Kidney (tissue), 14 donors: ENCODE data around the gene PLB1. TPM values are rescaled to one million over a fixed set of nuclear protein-coding genes. Genes with fewer than 3 reads are reported as not detected.

Source experiments
- DNase-seq, 5 donors: peaks; one replicate each; pipeline ENCODE4 v3.0.0-alpha.2; 2013 to 2020
- FAIRE-seq: peaks from 2 replicates; lab custom pipeline; 2012; peaks lifted over from hg19 to GRCh38; lab: Jason Lieb, UNC
- H3K27ac ChIP-seq, 2 donors: one replicate each; pipeline ENCODE4 v1.7.0; 2013; ENCODE audit warnings: low read depth in 2 of 2, low read length in 2 of 2, inconsistent platforms in 1 of 2
- H3K27me3 ChIP-seq: one replicate; pipeline ENCODE4 v1.7.1; 2013; ENCODE audit warnings: low read length, inconsistent platforms; ENCODE audit not compliant: control insufficient read depth, insufficient read depth
- H3K36me3 ChIP-seq, 3 donors: one replicate each; pipeline versions ENCODE4 v1.7.0 to v1.7.1; 2013; ENCODE audit warnings: low read length in 3 of 3, control low read depth in 1 of 3, inconsistent platforms in 1 of 3; ENCODE audit not compliant: insufficient read depth in 3 of 3, control insufficient read depth in 2 of 3
- H3K4me1 ChIP-seq, 3 donors: one replicate each; pipeline versions ENCODE4 v1.7.0 to v1.7.1; 2013; ENCODE audit warnings: low read length in 3 of 3, inconsistent platforms in 1 of 3, low read depth in 1 of 3; ENCODE audit not compliant: control insufficient read depth in 2 of 3, insufficient read depth in 2 of 3
- H3K4me3 ChIP-seq, 3 donors: one replicate each; pipeline versions ENCODE4 v1.7.0 to v1.8.1; 2013; ENCODE audit warnings: low read length in 3 of 3, control low read depth in 1 of 3, inconsistent platforms in 1 of 3
- H3K9ac ChIP-seq, 3 donors: one replicate each; pipeline versions ENCODE4 v1.7.0 to v1.7.1; 2013; ENCODE audit warnings: low read length in 3 of 3, control low read depth in 1 of 3, inconsistent platforms in 1 of 3
- H3K9me3 ChIP-seq, 3 donors: one replicate each; pipeline versions ENCODE4 v1.7.0 to v1.7.1; 2013; ENCODE audit warnings: low read length in 3 of 3, control low read depth in 1 of 3, inconsistent platforms in 1 of 3; ENCODE audit not compliant: control insufficient read depth in 2 of 3, insufficient read depth in 1 of 3
- CTCF ChIP-seq: IDR thresholded peaks from 3 replicates; pipeline ENCODE4 v1.5.1; 2012; ENCODE audit warnings: mild to moderate bottlenecking, moderate library complexity, borderline replicate concordance; ENCODE audit not compliant: insufficient read depth; ENCODE audit errors: extremely low read depth
- intact Hi-C: fragments of 100-400 bp; cut with DNase I; formaldehyde crosslinking; loops from one replicate; pipeline ENCODE4 v1.11.1; 2022
- polyA plus RNA-seq: library from polyadenylated mRNA; stranded (reverse); fragments of 350-450 nt; fragmentation: Illumina TruSeq; extraction: RNeasy Lipid Tissue Mini Kit (QIAGEN cat#74804); gene quantifications from one replicate; pipeline ENCODE4 v1.2.3, GENCODE V29; 2014; ENCODE audit warnings: low read depth, low replicate concordance; ENCODE audit not compliant: insufficient read depth
- total RNA-seq: library from RNA; stranded (reverse); fragmentation: NEBNext Ultra II Directional; extraction: Animal tissue kit (Norgen Biotek cat#: 25700); gene quantifications from one replicate; pipeline ENCODE4 v1.2.1, GENCODE V29; 2021
- donor health status: control.
- donor health status: control.
- donor health status: control.
- donor health status: control.
- donor health status: control.
- donor health status: DM: yes; HTN: yes; CAD: no.
- donor health status: Normal renal cell carcinoma (clear cell type).

Gene PLB1
- total and polyA plus RNA-seq, 2 donors from 2014 or later, result 0.95 to 6.8 TPM

- H3K27me3 ChIP-seq, result no peaks in the 10 kb centered on the region
- intact Hi-C loops, result no loop called here
- H3K4me1 ChIP-seq, result peaks cover 0 to 8% (median 5%) of the 10 kb centered on the region in 3 donors
- no peak overlapping the region for H3K9ac ChIP-seq
- DNase-seq (peak; percentile 63 to 91 (median 81)), FAIRE-seq (no peak)
- H3K36me3 ChIP-seq, result no peaks in the 10 kb centered on the region
- H3K4me3 ChIP-seq, result no peak overlapping the region
- no peak for TF ChIP-seq CTCF
- H3K27ac ChIP-seq, result peak overlapping the region; percentile 26 to 34
- no peaks in the 10 kb centered on the region for H3K9me3 ChIP-seq
Observed at GRCh38 chr2:28613633-28614501, 118.0 kb downstream of the PLB1 start.

- peaks cover 0 to 8% (median 8%) of the 10 kb centered on the region in 3 donors for H3K4me1 ChIP-seq
- H3K9ac ChIP-seq, result no peak overlapping the region
- no peak overlapping the region for H3K27ac ChIP-seq
- TF ChIP-seq CTCF, result no peak
- intact Hi-C loops, result no loop called here
- DNase-seq, result no peak
- no peaks in the 10 kb centered on the region for H3K27me3 ChIP-seq
- no peaks in the 10 kb centered on the region for H3K36me3 ChIP-seq
- no peak for FAIRE-seq
- no peaks in the 10 kb centered on the region for H3K9me3 ChIP-seq
- no peak overlapping the region for H3K4me3 ChIP-seq
Observed at GRCh38 chr2:28615706-28616105, 119.8 kb downstream of the PLB1 start.

- Histone ChIP-seq H3K9me3 (no peaks in the 10 kb centered on the region), H3K4me3 (no peak overlapping the region), H3K36me3 (no peaks in the 10 kb centered on the region), H3K9ac (no peak overlapping the region), H3K27me3 (no peaks in the 10 kb centered on the region), H3K27ac (no peak overlapping the region), H3K4me1 (peaks cover 1 to 12% (median 9%) of the 10 kb centered on the region in 3 donors)
- FAIRE-seq (no peak), DNase-seq (no peak)
- intact Hi-C loops, result no loop called here
- no peak for TF ChIP-seq CTCF
Observed at GRCh38 chr2:28616396-28616999, 120.6 kb downstream of the PLB1 start.
